ENCODE results near the gene WDFY4. TPM values are rescaled to one million over a fixed set of nuclear protein-coding genes. Genes with fewer than 3 reads are reported as not detected.

WDFY4 gene
- polyA plus RNA-seq, 12 donors = 2.0 to 7.3 (median 3.0) TPM; not detected in 2

GRCh38 chr10:49023752-49024151 is 339.1 kb downstream of the WDFY4 start:
- peak; percentile 67 for DNase-seq

GRCh38 chr10:49024484-49024883 is 339.8 kb downstream of the WDFY4 start:
- DNase-seq = no peak

DNA sequence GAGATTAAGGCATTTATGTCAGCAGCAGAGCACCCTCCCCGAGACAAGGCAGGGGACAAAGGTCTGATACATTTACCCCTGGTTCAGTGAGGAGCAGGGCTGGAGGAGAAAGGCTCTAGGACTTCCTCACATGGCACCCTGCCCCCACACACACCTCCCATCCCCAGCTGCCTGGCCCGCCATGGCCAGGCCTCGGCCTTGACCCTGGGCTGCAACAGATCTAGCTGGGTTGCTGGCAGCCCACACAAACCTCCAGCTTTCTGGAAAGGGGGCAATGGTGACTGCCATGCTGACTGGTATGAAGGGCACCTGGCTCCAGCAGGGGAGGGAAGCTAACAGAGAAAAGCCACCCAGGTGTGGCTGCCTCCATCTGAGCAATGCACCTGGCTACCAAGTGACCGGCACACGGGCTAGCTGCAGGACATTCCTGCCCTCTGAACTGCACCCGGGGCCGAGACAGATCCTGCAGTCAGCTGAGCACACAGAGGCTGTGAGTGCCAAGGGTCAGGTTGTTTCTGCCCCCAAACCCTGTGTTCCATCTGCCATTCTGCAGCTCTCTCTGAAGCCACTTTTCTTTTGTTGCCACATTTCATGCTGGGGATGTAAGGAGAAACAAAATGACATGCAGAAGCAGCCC is 340.8 kb downstream of the WDFY4 start:
- no peak for DNase-seq

DNA sequence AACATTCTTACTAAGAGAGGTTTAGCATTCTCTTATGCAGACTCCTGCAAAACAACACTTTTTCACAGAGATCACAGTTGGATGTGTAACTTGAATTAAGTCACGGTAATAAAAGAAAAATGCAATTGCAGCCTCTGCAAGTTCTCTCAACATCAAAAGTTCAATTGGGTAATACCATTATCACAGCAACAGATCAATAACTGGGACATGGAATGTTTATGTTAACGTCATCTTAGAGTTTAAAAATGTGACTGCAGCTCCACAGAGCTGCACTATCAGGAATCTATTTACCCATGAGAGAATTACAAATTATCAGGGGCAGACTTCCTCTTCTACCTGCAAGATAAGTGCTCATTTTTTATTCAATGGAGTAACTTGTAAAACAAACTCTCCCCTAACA is 344.0 kb downstream of the WDFY4 start:
- DNase-seq = no peak

DNA sequence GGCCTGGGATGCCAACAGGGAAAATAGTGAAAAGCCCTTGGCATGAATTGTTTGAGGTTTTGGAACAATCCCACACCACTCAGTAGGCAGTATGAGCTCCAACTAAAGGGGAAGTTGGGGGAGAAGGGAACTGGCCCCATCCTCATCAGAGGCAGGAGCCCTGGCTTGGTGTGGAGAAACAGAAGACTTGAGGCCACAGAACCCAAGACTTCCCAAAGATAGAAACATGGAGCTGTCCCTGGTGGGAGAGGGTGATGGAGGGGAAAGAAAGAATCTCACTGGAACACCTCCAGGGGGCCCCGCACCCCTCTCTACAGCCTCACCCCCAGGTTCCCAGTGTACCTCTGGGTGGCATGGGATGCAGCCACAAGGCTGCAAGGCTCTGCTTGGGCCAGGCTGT is 345.0 kb downstream of the WDFY4 start:
- DNase-seq = no peak

Other genes with a start within 250 kb of the WDFY4 start
- gene ARHGAP22, start 79.8 kb upstream of the WDFY4 start, polyA plus RNA-seq (ENCODE audit: insufficient read length in 12 of 12) = 1 to 10 TPM in 9 of 12 donors, under 1 TPM in 1, not detected in 2; 0.76 to 3.4 (median 1.3) TPM

All from muscle of arm (tissue), 12 donors.